Measurements from ENCODE around the gene ZNF695. TPM values are rescaled to one million over a fixed set of nuclear protein-coding genes. Genes with fewer than 3 reads are reported as not detected.

ZNF695 gene
- polyA plus RNA-seq, 4 donors = 3.8 to 4.7 (median 3.9) TPM

DNA sequence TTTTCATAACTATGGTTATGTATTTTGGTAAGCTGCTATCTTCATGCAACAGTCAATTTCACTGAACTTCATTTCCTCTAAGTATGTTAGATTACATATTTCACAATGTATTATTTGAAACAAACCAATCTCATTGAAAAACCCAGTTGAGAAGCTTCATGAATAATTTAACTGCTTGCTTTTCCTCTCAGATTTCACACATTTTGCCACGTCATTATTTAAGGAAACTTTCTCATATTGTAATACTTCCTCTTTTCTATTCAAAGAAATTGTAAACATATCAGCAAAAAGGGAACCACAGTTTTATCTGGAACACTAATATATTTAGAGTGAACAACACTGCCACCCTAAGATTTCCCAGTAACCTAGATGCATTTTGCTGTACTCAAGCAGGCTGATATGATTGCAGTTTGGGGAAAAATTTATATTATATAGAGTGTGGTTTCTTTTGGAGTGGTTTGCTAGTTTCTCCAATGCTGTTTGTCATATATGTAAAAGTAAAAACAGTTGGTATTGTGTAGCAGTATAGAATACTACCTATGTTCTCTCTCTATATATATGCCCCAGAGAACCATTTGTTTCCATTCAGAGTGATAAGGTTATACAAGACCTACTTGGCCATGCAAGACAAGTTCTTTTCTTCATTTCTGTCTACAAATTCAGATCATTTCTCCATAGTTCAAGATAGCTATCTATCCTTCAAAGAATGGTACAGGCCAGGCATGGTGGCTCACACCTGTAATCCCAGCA is 47.7 kb downstream of the ZNF695 start:
- no peak for DNase-seq (ENCODE audit: low read depth in 4 of 4, low spot score in 3 of 4)

DNA sequence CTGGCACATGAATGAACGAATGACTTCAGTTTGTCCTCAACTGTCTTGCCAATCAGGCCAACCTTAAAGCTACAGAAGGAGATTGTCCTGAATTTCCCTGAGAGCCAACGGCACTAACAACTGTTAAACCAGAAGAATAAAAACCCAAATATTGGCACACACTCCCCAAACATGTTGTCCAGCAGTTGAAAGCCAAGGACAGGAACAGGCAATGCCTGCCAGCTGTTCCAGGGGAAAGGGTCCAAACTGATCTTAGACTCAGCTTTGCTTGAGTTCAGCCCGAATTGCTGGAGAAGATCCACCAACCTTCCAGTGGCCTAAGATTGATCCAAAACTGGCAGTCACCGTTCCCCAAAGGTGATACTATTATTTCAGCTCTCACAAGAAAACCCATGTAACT is 53.7 kb downstream of the ZNF695 start:
- DNase-seq (ENCODE audit: low read depth in 4 of 4, low spot score in 3 of 4) = no peak

DNA sequence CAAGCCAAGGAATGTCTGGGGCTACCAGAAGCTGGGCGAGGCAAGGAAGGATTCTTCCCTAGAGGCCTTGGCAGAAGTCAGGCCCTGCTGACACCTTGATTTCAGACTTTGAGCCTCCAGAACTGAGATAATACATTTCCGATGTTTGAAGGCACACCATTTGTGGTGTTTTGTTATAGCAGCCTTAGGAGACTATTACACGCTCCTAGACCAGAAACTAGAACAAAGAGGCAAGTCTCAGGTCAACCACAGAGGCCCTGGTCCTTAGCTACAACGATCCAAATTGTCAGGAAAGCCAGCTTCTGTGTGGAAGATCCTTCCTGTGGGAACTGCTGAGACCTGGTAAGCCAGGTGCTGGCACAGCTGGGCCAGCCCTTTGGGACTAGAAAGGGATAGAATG is 56.4 kb downstream of the ZNF695 start:
- DNase-seq (ENCODE audit: low read depth in 4 of 4, low spot score in 3 of 4) = no peak

DNA sequence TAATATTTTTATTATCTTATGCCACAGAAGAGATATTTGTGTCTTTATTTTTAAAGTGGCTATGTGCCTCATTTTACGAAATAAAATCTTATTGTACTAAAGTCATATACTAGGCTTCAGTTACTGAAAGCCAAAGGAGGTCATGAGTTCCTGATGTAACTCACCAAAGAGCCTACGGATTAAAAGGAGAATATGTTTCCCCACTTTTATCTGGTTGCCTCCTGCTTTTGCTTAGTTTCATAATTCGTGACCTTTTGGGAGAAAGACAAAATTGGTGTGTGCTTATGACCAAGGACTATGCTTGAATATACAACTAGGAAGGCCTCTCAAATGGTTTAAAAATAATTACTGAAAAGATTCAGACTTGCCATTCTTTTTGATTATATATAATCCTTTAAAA is 57.9 kb downstream of the ZNF695 start:
- no peak for DNase-seq (ENCODE audit: low read depth in 4 of 4, low spot score in 3 of 4)

DNA sequence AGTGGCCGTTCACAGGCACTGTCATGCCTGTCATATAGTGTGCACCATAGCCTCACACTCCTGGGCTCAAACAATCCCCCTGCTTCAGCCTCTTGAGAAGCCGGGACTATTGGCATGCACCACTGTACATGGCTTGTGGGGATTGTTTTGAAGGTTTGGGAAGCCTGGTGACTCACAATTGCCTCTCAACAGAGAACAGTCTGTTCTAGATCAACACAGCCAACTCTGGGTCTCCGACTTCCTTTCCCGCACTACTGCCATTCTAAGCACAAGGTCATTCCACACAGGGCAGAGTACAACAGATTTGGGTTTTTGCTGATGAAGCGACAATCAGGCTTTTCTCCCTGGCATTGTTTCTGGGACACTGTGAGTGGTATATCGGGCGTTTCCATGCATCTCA is 60.6 kb downstream of the ZNF695 start:
- no peak for DNase-seq (ENCODE audit: low read depth in 4 of 4, low spot score in 3 of 4)

DNA sequence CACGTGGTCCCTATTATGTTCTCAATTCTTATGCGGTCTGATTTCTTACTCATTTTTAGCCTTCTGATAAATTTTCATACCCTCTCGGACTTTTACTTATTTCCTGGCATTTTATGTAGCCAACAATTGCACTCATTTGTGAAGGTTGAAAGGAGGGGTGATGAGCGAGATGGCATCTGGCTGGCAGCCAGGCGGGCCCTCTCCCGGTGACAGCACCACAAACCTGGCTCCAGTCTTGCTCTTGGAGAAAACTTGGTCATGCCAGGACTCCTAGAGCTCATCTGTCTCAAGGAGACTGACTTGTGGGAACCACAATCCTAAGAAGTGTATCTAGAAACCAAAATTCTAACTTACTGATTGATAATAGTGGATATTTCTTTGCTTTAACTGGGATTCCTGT is 61.5 kb downstream of the ZNF695 start:
- no peak for DNase-seq (ENCODE audit: low read depth in 4 of 4, low spot score in 3 of 4)

Other genes starting within 250 kb of the ZNF695 start
- gene AHCTF1, start 76.1 kb downstream of the ZNF695 start, polyA plus RNA-seq (ENCODE audit: insufficient read length in 4 of 4) = 10 to 100 TPM; 48.9 to 65.2 (median 54.1) TPM
- 10 to 100 TPM in 2 of 4 donors, 1 to 10 TPM in 2; 7.7 to 10.4 (median 9.8) TPM for gene ZNF670, start 70.8 kb upstream of the ZNF695 start, polyA plus RNA-seq (ENCODE audit: insufficient read length in 4 of 4)
- gene ZNF669, start 96.3 kb upstream of the ZNF695 start, polyA plus RNA-seq (ENCODE audit: insufficient read length in 4 of 4) = 10 to 100 TPM; 14.1 to 16.1 (median 14.3) TPM
- gene ZNF124, start 164.0 kb upstream of the ZNF695 start, polyA plus RNA-seq (ENCODE audit: insufficient read length in 4 of 4) = 10 to 100 TPM; 21.8 to 32.0 (median 27.8) TPM
- under 1 TPM in 2 of 4 donors, not detected in 2; 0.04 to 0.18 TPM for gene VN1R5, start 248.0 kb upstream of the ZNF695 start, polyA plus RNA-seq (ENCODE audit: insufficient read length in 4 of 4)

All from right renal pelvis (tissue), 4 donors.